GM10266 (cell line): ENCODE measurements around the gene SPEM3.

Experiments
- DNase-seq: peaks from one replicate; pipeline ENCODE4 v3.0.0; 2012; ENCODE audit errors: extremely low spot score
- TF ChIP-seq, protein P1 (sequence below): IDR thresholded peaks from 2 replicates; pipeline ENCODE4 v1.5.1; 2012; ENCODE audit warnings: mild to moderate bottlenecking, low read depth; ENCODE audit not compliant: control insufficient read depth, insufficient read depth; ENCODE audit errors: missing control alignments

Gene SPEM3

DNA sequence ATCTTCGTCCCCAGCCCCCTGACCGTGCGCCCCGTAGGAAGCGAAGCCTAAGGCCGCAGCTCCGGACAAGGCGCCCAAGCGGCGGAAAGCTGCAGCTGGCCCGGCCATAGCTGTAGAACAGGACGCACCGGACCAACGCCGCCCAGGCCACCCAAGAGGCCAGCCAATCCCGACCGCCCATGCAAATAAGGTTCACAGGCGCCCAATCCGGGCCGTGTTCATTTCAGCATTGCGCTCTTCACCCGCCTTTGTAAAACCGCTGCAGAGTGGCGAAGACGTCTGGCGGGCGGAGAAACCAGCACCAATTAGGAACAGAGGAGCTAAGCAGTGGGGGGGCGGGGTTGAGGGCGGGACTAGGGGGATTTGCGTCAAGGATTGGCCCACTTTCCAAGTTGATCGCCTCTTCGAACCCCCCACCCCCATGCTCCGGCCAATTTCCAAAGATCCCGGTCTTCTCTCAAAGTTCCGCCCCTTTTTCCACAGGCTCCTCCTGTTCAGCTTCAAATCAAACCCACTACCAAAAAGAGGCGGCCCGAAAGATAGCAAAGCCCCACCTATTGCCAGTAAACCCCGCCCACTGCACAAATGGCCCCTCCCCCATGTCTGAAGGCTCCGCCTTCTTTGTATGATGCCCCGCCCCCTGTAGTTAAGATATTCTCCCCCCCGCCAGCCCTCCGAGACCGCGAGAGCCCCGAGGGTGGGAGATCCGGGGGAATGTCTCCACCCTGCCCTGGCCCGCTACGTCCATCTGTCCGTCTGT is 24.5 kb upstream of the SPEM3 start, which contains the start of gene TMEM256:
Gene TMEM256 (minus strand): TSS at position 121 of the 760 bp plus-strand sequence. CDS start 13 bp downstream, at position 108.
- DNase-seq, result peak; percentile 98
- TF ChIP-seq, protein P1, sequence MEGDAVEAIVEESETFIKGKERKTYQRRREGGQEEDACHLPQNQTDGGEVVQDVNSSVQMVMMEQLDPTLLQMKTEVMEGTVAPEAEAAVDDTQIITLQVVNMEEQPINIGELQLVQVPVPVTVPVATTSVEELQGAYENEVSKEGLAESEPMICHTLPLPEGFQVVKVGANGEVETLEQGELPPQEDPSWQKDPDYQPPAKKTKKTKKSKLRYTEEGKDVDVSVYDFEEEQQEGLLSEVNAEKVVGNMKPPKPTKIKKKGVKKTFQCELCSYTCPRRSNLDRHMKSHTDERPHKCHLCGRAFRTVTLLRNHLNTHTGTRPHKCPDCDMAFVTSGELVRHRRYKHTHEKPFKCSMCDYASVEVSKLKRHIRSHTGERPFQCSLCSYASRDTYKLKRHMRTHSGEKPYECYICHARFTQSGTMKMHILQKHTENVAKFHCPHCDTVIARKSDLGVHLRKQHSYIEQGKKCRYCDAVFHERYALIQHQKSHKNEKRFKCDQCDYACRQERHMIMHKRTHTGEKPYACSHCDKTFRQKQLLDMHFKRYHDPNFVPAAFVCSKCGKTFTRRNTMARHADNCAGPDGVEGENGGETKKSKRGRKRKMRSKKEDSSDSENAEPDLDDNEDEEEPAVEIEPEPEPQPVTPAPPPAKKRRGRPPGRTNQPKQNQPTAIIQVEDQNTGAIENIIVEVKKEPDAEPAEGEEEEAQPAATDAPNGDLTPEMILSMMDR, result no peak

DNA sequence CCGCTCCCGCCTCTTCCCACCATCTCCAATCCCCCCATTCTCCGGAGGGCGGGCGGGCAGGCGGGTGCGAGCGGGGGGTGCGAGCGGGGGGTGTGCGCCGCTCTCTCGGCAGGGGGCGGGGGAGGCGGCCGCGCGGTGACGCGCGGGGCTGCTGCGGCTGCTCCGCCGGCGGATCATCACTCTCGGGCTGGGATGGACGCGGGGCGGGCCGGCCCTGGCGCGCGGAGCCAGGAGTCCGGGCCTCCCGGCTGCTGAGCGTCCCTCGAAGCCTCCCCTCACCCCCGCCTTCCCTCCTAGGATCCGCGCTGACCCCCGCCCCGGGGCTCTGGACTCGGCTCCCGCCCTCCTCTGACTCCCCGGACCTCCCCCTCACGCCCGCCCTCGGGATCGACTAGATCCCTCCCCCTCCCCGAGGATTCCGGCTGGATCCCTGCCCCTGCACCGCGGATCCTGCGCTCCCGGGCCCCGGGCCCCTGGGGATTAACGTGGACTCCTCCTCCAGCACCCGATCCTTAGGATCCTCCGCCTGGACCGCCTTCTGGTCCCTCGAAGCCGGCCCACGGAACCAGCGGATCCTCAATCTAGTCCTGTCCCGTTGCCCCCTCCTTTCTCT is 23.8 kb upstream of the SPEM3 start:
- TF ChIP-seq, protein P1, result no peak
- DNase-seq, result no peak

DNA sequence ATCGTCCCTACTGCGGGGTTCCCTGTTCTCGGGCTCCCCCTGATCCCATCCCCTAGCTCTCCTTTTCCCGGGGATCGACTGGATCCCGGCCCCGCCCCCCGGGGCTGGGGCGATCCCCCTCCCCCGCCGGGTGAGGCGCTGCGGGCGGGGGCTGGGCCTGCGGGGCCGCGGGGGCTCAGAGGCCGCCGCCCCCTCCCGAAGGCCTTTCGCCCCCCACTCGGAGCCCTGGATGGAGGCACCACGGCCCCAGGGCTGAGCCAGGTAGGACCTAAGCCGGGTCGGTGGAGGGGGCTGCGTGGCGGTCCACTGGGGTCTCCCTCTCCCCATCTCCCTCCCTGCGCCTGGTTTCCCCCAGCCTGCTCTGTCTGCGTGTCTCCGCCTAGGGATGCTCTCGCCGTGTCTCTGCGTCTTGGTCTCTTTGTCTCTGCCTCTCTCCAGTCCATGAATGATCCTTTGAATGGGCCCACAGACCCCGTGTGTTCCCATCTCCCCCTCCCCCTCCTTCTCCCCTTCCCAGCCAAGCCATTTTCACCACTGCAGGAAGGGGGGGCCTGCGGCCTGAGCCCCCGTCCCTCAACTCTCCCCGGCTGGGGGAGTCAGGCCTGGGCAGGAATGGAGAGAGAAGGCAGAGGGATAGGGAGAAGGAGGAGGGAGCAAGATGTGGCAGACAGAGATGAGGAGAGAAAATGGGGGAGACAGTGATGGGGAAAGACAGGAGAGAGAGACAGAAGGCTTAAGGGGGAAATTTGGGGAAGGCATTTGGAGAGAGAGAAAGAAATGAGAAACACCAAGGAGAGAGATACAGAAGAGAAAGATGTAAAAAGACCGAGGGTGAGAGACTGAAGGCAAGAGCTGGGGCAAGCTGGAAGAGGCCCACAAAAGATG is 23.1 kb upstream of the SPEM3 start:
- TF ChIP-seq, protein P1, result no peak
- DNase-seq, result no peak

DNA sequence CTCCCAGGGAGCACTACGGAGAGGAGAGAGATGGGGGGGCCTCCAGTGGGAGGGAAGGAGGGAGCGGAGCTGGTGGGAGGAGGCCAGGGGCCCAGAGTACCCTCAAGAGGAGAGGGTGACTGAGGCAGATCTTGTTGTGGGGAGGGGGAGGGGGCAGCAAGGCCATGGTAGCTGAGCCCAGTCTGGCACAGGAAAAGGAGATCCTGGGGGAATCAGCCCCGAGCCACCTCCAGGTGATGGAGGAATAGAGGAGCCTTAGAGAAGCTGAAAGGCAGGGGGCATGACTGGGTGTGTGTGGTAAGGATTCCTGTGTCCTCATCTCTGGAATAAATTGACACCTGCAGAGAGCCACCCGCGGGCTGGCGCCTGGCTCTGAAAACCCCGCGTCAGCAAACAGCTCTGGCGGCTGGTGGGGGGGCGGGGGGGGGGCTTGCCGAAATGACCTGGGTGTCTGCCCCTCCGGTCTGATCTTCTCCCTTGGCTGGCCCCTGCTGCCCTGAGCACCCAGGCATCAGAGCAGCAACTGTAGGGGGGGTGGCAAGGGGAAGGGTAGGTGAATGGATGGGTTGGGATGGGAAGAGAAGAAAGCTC is 22.3 kb upstream of the SPEM3 start:
- TF ChIP-seq, protein P1, result no peak

DNA sequence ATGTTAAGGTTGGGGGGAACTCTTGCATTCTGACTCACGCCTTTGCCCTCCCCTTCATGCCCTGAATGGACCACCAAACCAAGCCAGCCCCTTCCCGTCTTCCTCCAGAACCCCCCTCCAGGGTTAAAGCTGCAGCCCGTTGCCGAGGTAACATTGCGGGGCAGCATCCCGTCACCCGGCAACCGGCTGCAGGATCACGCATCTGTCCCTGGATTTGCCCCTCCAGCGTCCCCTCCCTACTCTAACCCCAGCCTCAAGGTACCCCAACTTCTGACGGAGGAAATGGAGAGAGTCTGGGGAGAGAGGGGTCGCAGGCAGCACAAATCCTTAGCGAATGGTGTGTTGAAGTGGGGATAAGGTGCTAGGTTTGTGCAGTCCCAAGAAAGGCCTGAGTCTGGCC is 21.6 kb upstream of the SPEM3 start:
- TF ChIP-seq, protein P1, result no peak
- DNase-seq, result no peak

More for the DNA sequence above, 22.3 kb upstream of the SPEM3 start:
- no peak for DNase-seq

DNA sequence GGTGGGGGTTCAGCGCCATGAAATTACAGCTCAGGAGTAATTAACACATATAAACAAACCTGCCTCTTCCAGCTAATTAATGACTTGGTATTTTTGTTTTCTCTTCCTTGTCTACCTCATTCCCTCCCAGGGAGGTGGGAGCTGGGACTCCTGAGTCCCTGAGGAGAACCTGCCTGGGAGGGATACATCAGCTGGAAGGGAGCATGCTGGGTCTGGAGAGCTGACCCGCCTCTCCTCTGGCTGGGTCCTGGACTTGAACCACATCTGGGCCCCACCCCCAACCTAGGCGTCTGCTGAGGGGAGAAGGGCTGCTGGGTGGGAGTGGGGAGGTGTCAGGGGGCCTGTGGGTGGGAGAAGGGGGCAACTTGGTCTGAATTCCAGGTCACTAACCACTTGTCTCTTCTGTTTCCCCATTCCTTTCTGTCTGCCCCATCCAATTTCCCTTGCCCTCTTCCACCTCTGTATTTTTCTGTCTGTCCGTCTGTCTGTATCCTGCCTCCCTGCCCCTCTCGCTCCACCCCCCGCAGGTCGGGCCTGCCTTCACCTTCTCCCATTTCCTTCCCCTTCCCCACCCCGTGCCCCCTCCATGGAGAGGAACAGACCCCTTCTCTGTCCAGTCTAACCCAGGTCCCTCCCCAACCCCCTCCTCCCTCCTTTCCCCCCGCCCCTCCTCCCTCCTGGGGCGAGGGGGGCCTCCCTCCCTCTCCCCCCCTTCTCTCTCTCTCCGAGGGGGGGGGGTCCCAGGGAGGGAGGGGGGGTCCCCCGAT is 21.0 kb upstream of the SPEM3 start, which contains the start of gene NLGN2:
Gene NLGN2 (plus strand): TSS at position 361 of the 767 bp plus-strand sequence. CDS start 411 bp downstream, outside the sequence.
- DNase-seq, result no peak

More for the DNA sequence above, 21.0 kb upstream of the SPEM3 start, which contains the start of gene NLGN2:
- TF ChIP-seq, protein P1, result no peak
